Activated T-helper 9 cell treated with anti-CD3 and anti-CD28 coated beads, Interleukin-2, amount 50 U/mL, for 16 hours (primary cell): ENCODE data around the gene YBX1.
"Not testable (repeated sequence)": the region's sequence is repeated elsewhere in the genome, so short reads cannot be mapped to it uniquely, and the experiment has no call there.

Source experiments
- DNase-seq: peaks from one replicate; pipeline ENCODE4 v3.0.0-alpha.2; 2020; ENCODE audit warnings: low read depth

The YBX1 gene

GRCh38 chr1:42748461-42749410 lies 66.5 kb downstream of the YBX1 start:
- DNase-seq, result no peak

GRCh38 chr1:42750041-42750440 lies 67.8 kb downstream of the YBX1 start:
- DNase-seq, result no peak

GRCh38 chr1:42751511-42752070 lies 69.4 kb downstream of the YBX1 start:
- not testable (repeated sequence) for DNase-seq

GRCh38 chr1:42752284-42752683 lies 70.1 kb downstream of the YBX1 start:
- no peak for DNase-seq

GRCh38 chr1:42753070-42753469 lies 70.9 kb downstream of the YBX1 start:
- DNase-seq, result no peak
